HCT116 (cell line): ENCODE results near the gene ITIH5. TPM values are rescaled to one million over a fixed set of nuclear protein-coding genes. Genes with fewer than 3 reads are reported as not detected.

Source experiments
- ATAC-seq: fragments of 200-7000 bp; cut with Tn5 transposase; 2 replicates; pipeline ENCODE4 v1.9.1; 2020; ENCODE audit warnings: mild to moderate bottlenecking, moderate library complexity
- BruUV-seq: library from RNA; stranded (reverse); fragments of 400-500 nt; replicated peaks from 2 replicates; lab custom pipeline; 2021; lab: Mats Ljungman, UMichigan
- CTCF ChIA-PET: fragments of 300-600 bp; sonication (Branson Sonifier 250); formaldehyde crosslinking; loops from one replicate; lab custom pipeline; 2021; ENCODE audit warnings: antibody characterized with exemption; lab: Charles Lee
- POLR2A ChIA-PET: fragments of 300-600, 350-600 bp; sonication (Branson Sonifier 250); formaldehyde crosslinking; loops from one replicate; lab custom pipeline; 2021; ENCODE audit warnings: antibody characterized with exemption; lab: Charles Lee
- RAD21 ChIA-PET, 2 experiments: fragments of 300-600 bp; sonication (Branson Sonifier 250); formaldehyde crosslinking; loops; one replicate each; lab custom pipeline; 2023; ENCODE audit warnings: low total read pairs in 2 of 2; ENCODE audit not compliant: uncharacterized antibody in 2 of 2, unreplicated experiment in 2 of 2, low non-redundant PET in 1 of 2; lab: Charles Lee
- DNase-seq: peaks from one replicate; pipeline ENCODE4 v3.0.0-alpha.2; 2010; ENCODE audit warnings: low read depth, low spot score
- H2AFZ ChIP-seq: fragments of 200-600 bp; shearing (Covaris generic), sonication (generic); 2 replicates; pipeline ENCODE4 v1.6.1; 2017; ENCODE audit warnings: low read depth, mixed run types, mixed read lengths, antibody characterized with exemption, low read length; ENCODE audit not compliant: poor library complexity, severe bottlenecking
- H3K27ac ChIP-seq: 2 replicates; pipeline ENCODE4 v1.5.1; 2012; ENCODE audit warnings: low read depth, low read length
- H3K27me3 ChIP-seq: fragments of 200-600 bp; sonication (generic); 2 replicates; pipeline ENCODE4 v1.6.1; 2016; ENCODE audit warnings: mixed run types, low read length, mixed read lengths; ENCODE audit not compliant: insufficient read depth
- H3K36me3 ChIP-seq, 2 experiments: fragments of 200-500 bp in 1 of 2; fragments of 200-600 bp in 1 of 2; sonication (Bioruptor generic) in 1 of 2; sonication (generic) in 1 of 2; 2 replicates each; pipeline versions ENCODE4 v1.5.1 to v1.6.1; 2014 to 2016; ENCODE audit warnings: low read length in 2 of 2, inconsistent platforms in 1 of 2, mixed read lengths in 1 of 2, mixed run types in 1 of 2; ENCODE audit not compliant: insufficient read depth in 2 of 2, control insufficient read depth in 1 of 2
- H3K4me1 ChIP-seq, 2 experiments: fragments of 200-600 bp in 1 of 2; sonication (generic) in 1 of 2; 2 replicates each; pipeline versions ENCODE4 v1.5.1 to v1.6.1; 2012 to 2017; ENCODE audit warnings: low read length in 2 of 2, inconsistent platforms in 1 of 2, mild to moderate bottlenecking in 1 of 2, mixed read lengths in 1 of 2, mixed run types in 1 of 2, moderate library complexity in 1 of 2; ENCODE audit not compliant: insufficient read depth in 2 of 2, control insufficient read depth in 1 of 2
- H3K4me2 ChIP-seq: fragments of 200-600 bp; sonication (generic); 2 replicates; pipeline ENCODE4 v1.6.1; 2017; ENCODE audit warnings: mixed run types, low read length, mixed read lengths
- H3K4me3 ChIP-seq, 2 experiments: fragments of 200-600 bp in 1 of 2; sonication (generic) in 1 of 2; replicated peaks in 1 of 2; 2 replicates each; pipeline ENCODE4 v1.5.1; 2011 to 2016; ENCODE audit warnings: low read length in 2 of 2, control low read depth in 1 of 2, low read depth in 1 of 2, mild to moderate bottlenecking in 1 of 2, mixed read lengths in 1 of 2, mixed run types in 1 of 2
- H3K79me2 ChIP-seq: fragments of 200-600 bp; sonication (generic); 2 replicates; pipeline ENCODE4 v1.6.1; 2017; ENCODE audit warnings: mild to moderate bottlenecking, mixed run types, low read length, moderate library complexity, mixed read lengths; ENCODE audit not compliant: insufficient read depth
- H3K9ac ChIP-seq: fragments of 200-600 bp; sonication (generic); 2 replicates; pipeline ENCODE4 v1.6.1; 2016; ENCODE audit warnings: low read length, mixed read lengths
- H3K9me2 ChIP-seq: fragments of 200-600 bp; sonication (generic), shearing (Covaris generic); 2 replicates; pipeline ENCODE4 v1.6.1; 2017; ENCODE audit warnings: mixed run types, mild to moderate bottlenecking, moderate library complexity; ENCODE audit not compliant: insufficient read depth
- H3K9me3 ChIP-seq, 2 experiments: fragments of 200-500 bp in 1 of 2; fragments of 200-600 bp in 1 of 2; sonication (Bioruptor generic) in 1 of 2; sonication (generic) in 1 of 2; 2 replicates each; pipeline ENCODE4 v1.6.1; 2014 to 2017; ENCODE audit warnings: low read length in 2 of 2, mixed read lengths in 2 of 2, inconsistent platforms in 1 of 2, low read depth in 1 of 2, mild to moderate bottlenecking in 1 of 2, mixed run types in 1 of 2, moderate library complexity in 1 of 2; ENCODE audit not compliant: control insufficient read depth in 1 of 2, insufficient read depth in 1 of 2
- H4K20me1 ChIP-seq: fragments of 200-600 bp; sonication (generic), shearing (Covaris generic); 2 replicates; pipeline ENCODE4 v1.6.1; 2017; ENCODE audit warnings: mixed run types, mild to moderate bottlenecking, moderate library complexity; ENCODE audit not compliant: insufficient read depth
- POLR2AphosphoS5 ChIP-seq: IDR thresholded peaks from 2 replicates; pipeline ENCODE4 v1.6.1; 2011; ENCODE audit warnings: mild to moderate bottlenecking, low read depth, low read length, moderate library complexity
- RAD21 ChIP-seq: IDR thresholded peaks from 2 replicates; pipeline ENCODE4 v1.6.1; 2012; ENCODE audit warnings: low read depth, mild to moderate bottlenecking
- REST ChIP-seq: IDR thresholded peaks from 2 replicates; pipeline ENCODE4 v1.6.1; 2012; ENCODE audit warnings: low read depth
- SRF ChIP-seq: IDR thresholded peaks from 2 replicates; pipeline ENCODE4 v1.6.1; 2012; ENCODE audit warnings: low read depth
- ZFX ChIP-seq: fragments of 450-650 bp; IDR thresholded peaks from 2 replicates; pipeline ENCODE4 v1.6.1; 2017
- intact Hi-C: fragments of 100-400 bp; cut with micrococcal nuclease; formaldehyde crosslinking; loops from 2 replicates; pipeline ENCODE4 v1.10.0; 2022
- total RNA-seq: library from RNA; stranded (reverse); gene quantifications from one replicate; pipeline ENCODE4 v1.2.1, GENCODE V29; 2021; ENCODE audit not compliant: unreplicated experiment

The ITIH5 gene
- total RNA-seq, 1 experiment from 2014 or later, result not detected

- Histone ChIP-seq H3K4me2 (no peak overlapping the region), H3K9ac (no peak overlapping the region), H3K79me2 (no peaks in the 10 kb centered on the region), H3K27me3 (peaks cover 19% of the 10 kb centered on the region), H3K4me3 (no peak overlapping the region), H3K9me2 (no peaks in the 10 kb centered on the region), H3K27ac (no peak overlapping the region), H4K20me1 (no peaks in the 10 kb centered on the region), H2AFZ (no peak overlapping the region), H3K36me3 (no peaks in the 10 kb centered on the region), H3K9me3 (no peaks in the 10 kb centered on the region), H3K4me1 (no peaks in the 10 kb centered on the region)
- ATAC-seq (no peak), DNase-seq (no peak)
- ChIA-PET POLR2A (no interaction called here), CTCF (no interaction called here), RAD21 (interaction anchor here in 1 of 2 experiments (1.6 kb wide), 1 partner anchor 12 kb away, joined by 4 read pairs; no protein-coding TSS in a partner anchor)
- BruUV-seq, result no TSS peak
- intact Hi-C loops, result no loop called here
- TF ChIP-seq POLR2AphosphoS5, result no peak
- TF ChIP-seq ZFX, result no peak
- TF ChIP-seq REST, result no peak
These were observed 153.3 kb downstream of the ITIH5 start for GRCh38 chr10:7513455-7513854.

GRCh38 chr10:7512487-7512886 lies 154.3 kb downstream of the ITIH5 start:
- no peak overlapping the region for H2AFZ ChIP-seq
- H4K20me1 ChIP-seq, result no peaks in the 10 kb centered on the region
- peaks cover 19% of the 10 kb centered on the region for H3K27me3 ChIP-seq
- no peak for TF ChIP-seq RAD21
- TF ChIP-seq SRF, result no peak
- H3K4me3 ChIP-seq, result no peak overlapping the region
- ChIA-PET RAD21 (no interaction called here), CTCF (no interaction called here), POLR2A (no interaction called here)
- H3K36me3 ChIP-seq, result no peaks in the 10 kb centered on the region
- no peaks in the 10 kb centered on the region for H3K4me1 ChIP-seq
- H3K9me3 ChIP-seq, result no peaks in the 10 kb centered on the region
- no peaks in the 10 kb centered on the region for H3K9me2 ChIP-seq
- DNase-seq (no peak), ATAC-seq (no peak)
- no peak overlapping the region for H3K27ac ChIP-seq
- no peak overlapping the region for H3K4me2 ChIP-seq
- no peaks in the 10 kb centered on the region for H3K79me2 ChIP-seq
- BruUV-seq, result no TSS peak
- intact Hi-C loops, result no loop called here
- no peak overlapping the region for H3K9ac ChIP-seq
